ENCODE data around the gene GSTK1. TPM values are rescaled to one million over a fixed set of nuclear protein-coding genes. Genes with fewer than 3 reads are reported as not detected.

Gene GSTK1
- total and polyA plus RNA-seq, 9 of the 15 experiments (the other 6 are each of a cell fraction or from before 2014, with no cell fraction given) = 155 to 441 (median 233) TPM

- TF ChIP-seq DEAF1 (CRISPR knock-in tag; IDR thresholded peaks at IDR 0.05) = no peak
- TF ChIP-seq NR3C1 (CRISPR knock-in tag; IDR thresholded peaks at IDR 0.05) = no peak
- TF ChIP-seq, protein P1, sequence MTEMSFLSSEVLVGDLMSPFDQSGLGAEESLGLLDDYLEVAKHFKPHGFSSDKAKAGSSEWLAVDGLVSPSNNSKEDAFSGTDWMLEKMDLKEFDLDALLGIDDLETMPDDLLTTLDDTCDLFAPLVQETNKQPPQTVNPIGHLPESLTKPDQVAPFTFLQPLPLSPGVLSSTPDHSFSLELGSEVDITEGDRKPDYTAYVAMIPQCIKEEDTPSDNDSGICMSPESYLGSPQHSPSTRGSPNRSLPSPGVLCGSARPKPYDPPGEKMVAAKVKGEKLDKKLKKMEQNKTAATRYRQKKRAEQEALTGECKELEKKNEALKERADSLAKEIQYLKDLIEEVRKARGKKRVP (CRISPR knock-in tag; IDR thresholded peaks at IDR 0.05) = no peak
- TF ChIP-seq, protein P2, sequence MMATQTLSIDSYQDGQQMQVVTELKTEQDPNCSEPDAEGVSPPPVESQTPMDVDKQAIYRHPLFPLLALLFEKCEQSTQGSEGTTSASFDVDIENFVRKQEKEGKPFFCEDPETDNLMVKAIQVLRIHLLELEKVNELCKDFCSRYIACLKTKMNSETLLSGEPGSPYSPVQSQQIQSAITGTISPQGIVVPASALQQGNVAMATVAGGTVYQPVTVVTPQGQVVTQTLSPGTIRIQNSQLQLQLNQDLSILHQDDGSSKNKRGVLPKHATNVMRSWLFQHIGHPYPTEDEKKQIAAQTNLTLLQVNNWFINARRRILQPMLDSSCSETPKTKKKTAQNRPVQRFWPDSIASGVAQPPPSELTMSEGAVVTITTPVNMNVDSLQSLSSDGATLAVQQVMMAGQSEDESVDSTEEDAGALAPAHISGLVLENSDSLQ (IDR thresholded peaks at IDR 0.05) = 0 out of 2 replicates have a peak, but pooled peaks have one; percentile 6
- 0 out of 2 replicates have a peak, but pooled peaks have one; percentile 5 for TF ChIP-seq PPARD (CRISPR knock-in tag; IDR thresholded peaks at IDR 0.05)
- TF ChIP-seq ZNF133 (CRISPR knock-in tag; IDR thresholded peaks at IDR 0.05) = no peak
- 0 out of 2 replicates have a peak, but pooled peaks have one; percentile 8 for TF ChIP-seq RFX5 (IDR thresholded peaks at IDR 0.05; ENCODE audit: low read depth, low read length)
- no peak for TF ChIP-seq ZNF239 (CRISPR knock-in tag; IDR thresholded peaks at IDR 0.05)
- TF ChIP-seq SMARCE1 (IDR thresholded peaks at IDR 0.05) = no peak
- no peak for TF ChIP-seq IRF2 (CRISPR knock-in tag; IDR thresholded peaks at IDR 0.05)
- TF ChIP-seq, protein P3, sequence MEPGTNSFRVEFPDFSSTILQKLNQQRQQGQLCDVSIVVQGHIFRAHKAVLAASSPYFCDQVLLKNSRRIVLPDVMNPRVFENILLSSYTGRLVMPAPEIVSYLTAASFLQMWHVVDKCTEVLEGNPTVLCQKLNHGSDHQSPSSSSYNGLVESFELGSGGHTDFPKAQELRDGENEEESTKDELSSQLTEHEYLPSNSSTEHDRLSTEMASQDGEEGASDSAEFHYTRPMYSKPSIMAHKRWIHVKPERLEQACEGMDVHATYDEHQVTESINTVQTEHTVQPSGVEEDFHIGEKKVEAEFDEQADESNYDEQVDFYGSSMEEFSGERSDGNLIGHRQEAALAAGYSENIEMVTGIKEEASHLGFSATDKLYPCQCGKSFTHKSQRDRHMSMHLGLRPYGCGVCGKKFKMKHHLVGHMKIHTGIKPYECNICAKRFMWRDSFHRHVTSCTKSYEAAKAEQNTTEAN (CRISPR knock-in tag; IDR thresholded peaks at IDR 0.05) = no peak
- TF ChIP-seq MECOM (CRISPR knock-in tag; IDR thresholded peaks at IDR 0.05) = no peak
Measured at GRCh38 chr7:143257501-143257900, 5.7 kb upstream of the GSTK1 start (continued).

Measured in K562 (cell line).